Coronary artery (tissue), 2 donors: Measurements from ENCODE around the gene CGB7.

Source experiments
- DNase-seq: peaks from one replicate; pipeline ENCODE4 v3.0.0-alpha.2; 2017; ENCODE audit warnings: low spot score
- H3K27ac ChIP-seq, 2 donors: fragments of 200-600 bp; sonication (generic); one replicate each; pipeline ENCODE4 v1.5.1; 2016 to 2019
- H3K4me3 ChIP-seq: fragments of 200-600 bp; sonication (generic); 2 replicates; pipeline ENCODE4 v1.5.1; 2016; ENCODE audit warnings: mild to moderate bottlenecking, moderate library complexity
- TF ChIP-seq, protein P1 (sequence below): fragments of 200-600 bp; sonication (generic); IDR thresholded peaks from one replicate; pipeline ENCODE4 v1.5.1; 2019; ENCODE audit warnings: antibody characterized with exemption

CGB7 gene

DNA sequence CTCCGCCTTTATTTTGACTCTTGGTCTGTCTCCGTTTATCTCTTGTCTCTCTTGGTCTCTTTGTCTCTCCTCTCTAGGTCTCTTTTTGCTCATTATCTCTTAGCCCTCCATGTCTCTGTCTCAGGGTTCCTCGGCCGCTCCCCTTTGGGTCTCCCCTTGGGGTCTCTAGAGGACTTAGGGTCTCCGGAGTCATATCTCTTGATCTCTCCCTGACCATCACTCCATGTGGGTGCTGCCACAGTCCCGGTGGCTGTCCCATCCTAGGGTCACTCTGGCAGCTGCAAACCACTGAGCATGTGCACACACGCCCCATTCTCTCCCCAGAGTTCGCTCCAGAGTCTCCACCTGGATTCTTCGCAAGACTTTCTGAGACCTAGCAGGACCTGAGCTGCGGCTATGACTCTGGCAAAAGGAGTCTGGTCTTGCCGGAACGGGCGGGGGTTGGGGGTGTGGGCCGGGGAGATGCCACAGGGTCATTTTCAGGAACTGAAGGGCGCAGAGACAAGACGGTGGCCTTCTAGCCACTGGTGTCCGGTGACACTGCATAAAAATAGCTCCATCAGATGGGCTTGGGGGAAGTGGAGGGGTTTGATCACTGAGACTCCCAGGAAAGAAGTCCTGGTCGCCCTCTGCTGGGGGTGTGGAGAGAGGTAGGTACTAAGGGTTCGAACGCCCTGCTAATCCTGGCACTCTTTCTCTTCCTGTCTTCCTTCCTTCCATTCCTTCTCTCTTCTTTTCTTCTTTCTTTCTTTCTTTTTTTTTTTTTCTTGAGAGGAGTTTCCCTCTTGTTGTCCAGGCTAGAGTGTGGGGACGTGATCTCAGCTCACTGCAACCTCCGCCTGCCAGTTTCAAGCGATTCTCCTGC lies 16.2 kb upstream of the CGB7 start:
- no peak for DNase-seq
- H3K27ac ChIP-seq = no peak overlapping the region
- no peak overlapping the region for H3K4me3 ChIP-seq
- TF ChIP-seq, protein P1, sequence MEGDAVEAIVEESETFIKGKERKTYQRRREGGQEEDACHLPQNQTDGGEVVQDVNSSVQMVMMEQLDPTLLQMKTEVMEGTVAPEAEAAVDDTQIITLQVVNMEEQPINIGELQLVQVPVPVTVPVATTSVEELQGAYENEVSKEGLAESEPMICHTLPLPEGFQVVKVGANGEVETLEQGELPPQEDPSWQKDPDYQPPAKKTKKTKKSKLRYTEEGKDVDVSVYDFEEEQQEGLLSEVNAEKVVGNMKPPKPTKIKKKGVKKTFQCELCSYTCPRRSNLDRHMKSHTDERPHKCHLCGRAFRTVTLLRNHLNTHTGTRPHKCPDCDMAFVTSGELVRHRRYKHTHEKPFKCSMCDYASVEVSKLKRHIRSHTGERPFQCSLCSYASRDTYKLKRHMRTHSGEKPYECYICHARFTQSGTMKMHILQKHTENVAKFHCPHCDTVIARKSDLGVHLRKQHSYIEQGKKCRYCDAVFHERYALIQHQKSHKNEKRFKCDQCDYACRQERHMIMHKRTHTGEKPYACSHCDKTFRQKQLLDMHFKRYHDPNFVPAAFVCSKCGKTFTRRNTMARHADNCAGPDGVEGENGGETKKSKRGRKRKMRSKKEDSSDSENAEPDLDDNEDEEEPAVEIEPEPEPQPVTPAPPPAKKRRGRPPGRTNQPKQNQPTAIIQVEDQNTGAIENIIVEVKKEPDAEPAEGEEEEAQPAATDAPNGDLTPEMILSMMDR = no peak

GRCh38 chr19:49071860-49072547 lies 14.5 kb upstream of the CGB7 start:
- TF ChIP-seq, protein P1 = no peak
- Histone ChIP-seq H3K4me3 (peak overlapping the region; percentile 17), H3K27ac (no peak overlapping the region)
- DNase-seq = no peak

GRCh38 chr19:49070416-49070815 lies 12.9 kb upstream of the CGB7 start:
- no peak overlapping the region for H3K27ac ChIP-seq
- no peak for DNase-seq
- no peak overlapping the region for H3K4me3 ChIP-seq
- TF ChIP-seq, protein P1 = no peak

GRCh38 chr19:49069026-49069425 lies 11.5 kb upstream of the CGB7 start:
- DNase-seq = no peak
- no peak overlapping the region for H3K27ac ChIP-seq
- TF ChIP-seq, protein P1 = no peak
- no peak overlapping the region for H3K4me3 ChIP-seq

GRCh38 chr19:49067554-49067953 lies 10.0 kb upstream of the CGB7 start:
- no peak for DNase-seq
- Histone ChIP-seq H3K4me3 (no peak overlapping the region), H3K27ac (no peak overlapping the region)
- TF ChIP-seq, protein P1 = no peak

GRCh38 chr19:49065905-49066512 lies 8.5 kb upstream of the CGB7 start:
- DNase-seq = no peak
- TF ChIP-seq, protein P1 = no peak
- H3K27ac ChIP-seq = no peak overlapping the region
- no peak overlapping the region for H3K4me3 ChIP-seq
